ENCODE results near the gene FAM168B.

FAM168B gene

DNA sequence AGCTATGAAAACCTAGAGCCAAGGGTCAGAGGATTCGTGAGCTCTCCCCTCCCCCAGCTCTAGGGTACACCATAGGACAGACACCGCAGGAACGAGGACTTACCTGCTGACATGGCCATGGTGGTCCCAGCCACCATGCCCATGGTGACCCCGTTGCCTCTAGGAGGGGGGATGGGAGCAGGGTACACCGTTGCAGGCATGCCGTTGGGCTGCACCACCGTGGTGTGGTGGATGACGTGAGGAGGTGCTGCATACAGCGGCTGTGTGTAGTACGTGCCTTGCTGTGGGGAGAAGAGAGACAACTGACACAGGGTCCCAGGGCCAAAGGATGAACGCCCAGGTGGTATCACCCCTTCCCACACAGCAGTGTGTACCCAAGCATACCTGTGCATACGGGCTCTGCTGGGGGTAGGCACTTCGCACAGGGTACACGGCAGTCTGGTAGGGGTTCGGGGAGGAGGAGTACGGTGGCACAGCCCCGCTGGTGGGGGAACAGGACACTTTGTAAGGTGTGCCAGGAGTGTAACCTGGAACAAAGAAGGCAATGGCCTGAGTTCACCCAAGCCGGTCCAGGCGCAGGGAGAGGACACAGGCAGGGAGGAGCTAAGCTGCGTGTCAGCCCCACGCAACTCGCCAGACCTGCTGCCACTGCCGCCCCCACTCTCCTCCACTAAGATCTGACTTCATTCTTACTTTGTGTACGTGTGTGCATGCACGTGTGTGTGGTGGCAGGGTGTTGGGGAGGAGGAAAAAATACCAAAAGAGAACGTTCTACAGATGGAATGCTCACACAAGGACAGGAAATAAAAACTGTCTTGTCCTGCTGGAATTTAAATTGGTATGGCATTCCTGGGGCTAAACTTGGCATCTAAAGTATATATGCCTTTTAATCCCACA is 37.8 kb downstream of the FAM168B start:
- no peak overlapping the region for H3K4me2 ChIP-seq (ENCODE audit: low read depth, low read length)
- no peaks in the 10 kb centered on the region for H3K27me3 ChIP-seq (replicated peaks; ENCODE audit: insufficient read depth, low read length)
- no peaks in the 10 kb centered on the region for H3F3A ChIP-seq (ENCODE audit: insufficient read depth, low read length)
- H3K4me1 ChIP-seq (ENCODE audit: low read length) = peaks cover 5% of the 10 kb centered on the region
- no peak overlapping the region for H3K9ac ChIP-seq (ENCODE audit: low read length)
- no peak overlapping the region for H3K27ac ChIP-seq (ENCODE audit: low read length)
- H2AFZ ChIP-seq (ENCODE audit: low read length) = no peak overlapping the region
- H3K4me3 ChIP-seq (ENCODE audit: low read length) = no peak overlapping the region
- H3K36me3 ChIP-seq (replicated peaks; ENCODE audit: insufficient read depth, low read length) = peaks cover 3% of the 10 kb centered on the region; the same call in 1 of the 2 replicates
- peaks cover 16% of the 10 kb centered on the region for H4K20me1 ChIP-seq (ENCODE audit: insufficient read depth, low read length)
- peaks cover 88% of the 10 kb centered on the region for H3K79me2 ChIP-seq (ENCODE audit: low read length)
- TF ChIP-seq EZH2phosphoT487 (IDR thresholded peaks at IDR 0.05; ENCODE audit: low read length) (no peak), CTCF (IDR thresholded peaks at IDR 0.05; ENCODE audit: low read length) (no peak), EZH2 (optimal IDR thresholded peaks at IDR 0.05; ENCODE audit: low read depth, low read length) (no peak)
- H3K9me3 ChIP-seq (replicated peaks; ENCODE audit: insufficient read depth, low read length) = no peaks in the 10 kb centered on the region
- H3K9me2 ChIP-seq (replicated peaks; ENCODE audit: insufficient read depth, low read length) = no peaks in the 10 kb centered on the region
- DNase-seq = no peak

- Histone ChIP-seq H3K9me2 (replicated peaks; ENCODE audit: insufficient read depth, low read length) (no peaks in the 10 kb centered on the region), H3K79me2 (ENCODE audit: low read length) (peaks cover 78% of the 10 kb centered on the region), H3K4me2 (ENCODE audit: low read depth, low read length) (no peak overlapping the region), H3K4me1 (ENCODE audit: low read length) (peaks cover 5% of the 10 kb centered on the region), H3K9me3 (replicated peaks; ENCODE audit: insufficient read depth, low read length) (no peaks in the 10 kb centered on the region), H3K27ac (ENCODE audit: low read length) (no peak overlapping the region), H2AFZ (ENCODE audit: low read length) (no peak overlapping the region), H3F3A (ENCODE audit: insufficient read depth, low read length) (no peaks in the 10 kb centered on the region), H3K9ac (ENCODE audit: low read length) (no peak overlapping the region), H3K27me3 (replicated peaks; ENCODE audit: insufficient read depth, low read length) (no peaks in the 10 kb centered on the region), H3K36me3 (replicated peaks; ENCODE audit: insufficient read depth, low read length) (peaks cover 3% of the 10 kb centered on the region; the same call in 1 of the 2 replicates), H4K20me1 (ENCODE audit: insufficient read depth, low read length) (peaks cover 13% of the 10 kb centered on the region), H3K4me3 (ENCODE audit: low read length) (no peak overlapping the region)
- DNase-seq = no peak
- no peak for TF ChIP-seq EZH2phosphoT487 (IDR thresholded peaks at IDR 0.05; ENCODE audit: low read length)
- no peak for TF ChIP-seq EZH2 (optimal IDR thresholded peaks at IDR 0.05; ENCODE audit: low read depth, low read length)
- TF ChIP-seq CTCF (IDR thresholded peaks at IDR 0.05; ENCODE audit: low read length) = no peak
Measured at GRCh38 chr2:131054488-131054887, 38.8 kb downstream of the FAM168B start.

GRCh38 chr2:131052741-131053263 is 40.5 kb downstream of the FAM168B start:
- Histone ChIP-seq H3K4me2 (ENCODE audit: low read depth, low read length) (no peak overlapping the region), H3K36me3 (replicated peaks; ENCODE audit: insufficient read depth, low read length) (0 out of 2 replicates have a peak, but pooled peaks cover 3% of the 10 kb centered on the region), H3K4me1 (ENCODE audit: low read length) (no peaks in the 10 kb centered on the region), H3K9me3 (replicated peaks; ENCODE audit: insufficient read depth, low read length) (no peaks in the 10 kb centered on the region), H3K9me2 (replicated peaks; ENCODE audit: insufficient read depth, low read length) (no peaks in the 10 kb centered on the region), H3K79me2 (ENCODE audit: low read length) (peaks cover 62% of the 10 kb centered on the region), H3K4me3 (ENCODE audit: low read length) (no peak overlapping the region), H3K27ac (ENCODE audit: low read length) (no peak overlapping the region), H3K27me3 (replicated peaks; ENCODE audit: insufficient read depth, low read length) (no peaks in the 10 kb centered on the region), H3F3A (ENCODE audit: insufficient read depth, low read length) (no peaks in the 10 kb centered on the region), H3K9ac (ENCODE audit: low read length) (no peak overlapping the region), H2AFZ (ENCODE audit: low read length) (no peak overlapping the region), H4K20me1 (ENCODE audit: insufficient read depth, low read length) (peaks cover 10% of the 10 kb centered on the region; the same call in 1 of the 2 replicates)
- TF ChIP-seq EZH2 (optimal IDR thresholded peaks at IDR 0.05; ENCODE audit: low read depth, low read length) (no peak), CTCF (IDR thresholded peaks at IDR 0.05; ENCODE audit: low read length) (no peak), EZH2phosphoT487 (IDR thresholded peaks at IDR 0.05; ENCODE audit: low read length) (no peak)
- no peak for DNase-seq

Measured in MM.1S (cell line).